NB4 (cell line): ENCODE data around the gene CDKAL1.

Source experiments
- DNase-seq: peaks from one replicate; pipeline ENCODE4 v3.0.0; 2010; ENCODE audit warnings: low read depth
- H3K4me3 ChIP-seq: one replicate; pipeline ENCODE4 v1.5.1; 2011; ENCODE audit warnings: mild to moderate bottlenecking, low read depth, low read length, moderate library complexity
- CTCF ChIP-seq: IDR thresholded peaks from one replicate; pipeline ENCODE4 v1.5.1; 2012; ENCODE audit warnings: low read depth, low read length
- MAX ChIP-seq: IDR thresholded peaks from 2 replicates; pipeline ENCODE4 v1.6.1; 2011; ENCODE audit warnings: low read depth, low read length
- MYC ChIP-seq: IDR thresholded peaks from 2 replicates; pipeline ENCODE4 v1.6.1; 2011; ENCODE audit warnings: low read depth, low read length
- POLR2A ChIP-seq: IDR thresholded peaks from 2 replicates; pipeline ENCODE4 v1.6.1; 2011; ENCODE audit warnings: mild to moderate bottlenecking; ENCODE audit not compliant: insufficient read length; ENCODE audit errors: extremely low read depth

The CDKAL1 gene

GRCh38 chr6:20851795-20852194 is 317.5 kb downstream of the CDKAL1 start:
- no peak for DNase-seq
- no peak overlapping the region for H3K4me3 ChIP-seq
- TF ChIP-seq MYC (no peak), CTCF (no peak), MAX (no peak), POLR2A (no peak)

DNA sequence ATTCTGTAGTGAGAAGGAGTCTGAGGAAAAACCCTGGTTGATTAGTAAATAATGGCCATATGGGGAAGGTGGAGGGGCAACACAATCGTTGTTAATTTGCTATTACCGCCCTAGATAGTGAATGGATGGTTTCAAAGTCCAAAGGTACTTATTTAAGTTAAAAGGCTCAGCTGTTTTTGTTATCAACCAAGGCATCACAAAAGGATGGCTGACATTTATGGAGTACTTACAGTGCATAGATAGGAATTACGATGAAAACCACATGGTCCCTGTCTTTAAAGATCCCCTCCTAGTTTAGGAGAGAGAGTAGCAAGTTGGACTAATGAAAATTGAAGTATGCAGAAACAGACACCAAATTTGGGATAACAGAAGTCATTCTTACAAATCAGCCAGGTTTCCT is 319.6 kb downstream of the CDKAL1 start:
- H3K4me3 ChIP-seq = no peak overlapping the region
- DNase-seq = no peak
- TF ChIP-seq POLR2A (no peak), CTCF (no peak), MAX (no peak), MYC (no peak)

GRCh38 chr6:20856681-20857288 is 322.5 kb downstream of the CDKAL1 start:
- no peak for DNase-seq
- H3K4me3 ChIP-seq = no peak overlapping the region
- TF ChIP-seq POLR2A = no peak
- TF ChIP-seq MAX = no peak
- TF ChIP-seq MYC = no peak
- no peak for TF ChIP-seq CTCF

DNA sequence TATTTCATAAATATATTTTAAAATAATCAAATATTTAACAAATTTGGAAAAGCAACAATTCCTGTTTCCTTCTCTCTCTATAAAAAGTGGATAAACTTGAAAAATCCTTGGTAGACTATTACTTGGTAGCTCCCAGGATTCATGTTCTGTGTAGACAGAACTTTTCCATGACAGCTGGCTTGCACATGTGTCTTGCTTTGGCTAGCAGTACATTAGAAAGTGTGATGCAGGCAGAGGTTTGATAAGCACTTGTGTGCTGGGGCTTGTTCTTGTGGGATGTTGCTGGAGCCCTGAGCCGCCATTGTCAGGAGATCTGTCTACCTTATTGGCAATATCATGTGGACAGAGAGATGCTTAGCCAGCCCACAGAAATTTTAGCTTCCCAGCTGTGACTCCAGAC is 327.2 kb downstream of the CDKAL1 start:
- no peak for DNase-seq
- no peak overlapping the region for H3K4me3 ChIP-seq
- no peak for TF ChIP-seq CTCF
- TF ChIP-seq MYC = no peak
- TF ChIP-seq MAX = no peak
- no peak for TF ChIP-seq POLR2A

GRCh38 chr6:20866036-20866435 is 331.8 kb downstream of the CDKAL1 start:
- no peak overlapping the region for H3K4me3 ChIP-seq
- TF ChIP-seq CTCF = no peak
- TF ChIP-seq MYC = no peak
- TF ChIP-seq POLR2A = no peak
- no peak for TF ChIP-seq MAX
- DNase-seq = no peak
